GM21528 (cell line): ENCODE measurements around the gene MFSD1.

Experiments used
- ATAC-seq: cut with Tn5 transposase; IDR thresholded peaks from one replicate; pipeline ENCODE4 v1.9.1; 2021; ENCODE audit warnings: mild to moderate bottlenecking, moderate library complexity; ENCODE audit not compliant: unreplicated experiment, low FRiP score

The MFSD1 gene

GRCh38 chr3:158863247-158863646 is 61.4 kb downstream of the MFSD1 start:
- no peak for ATAC-seq

- no peak for ATAC-seq
Measured at GRCh38 chr3:158864492-158864891, 62.6 kb downstream of the MFSD1 start.

GRCh38 chr3:158875700-158876099 is 73.8 kb downstream of the MFSD1 start:
- ATAC-seq = no peak
